ENCODE measurements around the gene HSD17B10.
"Not testable (repeated sequence)": the region's sequence is repeated elsewhere in the genome, so short reads cannot be mapped to it uniquely, and the experiment has no call there.

Gene HSD17B10

GRCh38 chrX:53433651-53434639 is at the start of gene HSD17B10:
HSD17B10 (minus strand) TSS chrX:53434370; CDS start chrX:53434345, 25 bp downstream.
- DNase-seq (ENCODE audit: low read depth in 3 of 3): peak; percentile 73 to 88 (median 74)

- no peak for DNase-seq (ENCODE audit: low read depth in 3 of 3)
These were observed 49.2 kb upstream of the HSD17B10 start for GRCh38 chrX:53483416-53483815.

- DNase-seq (ENCODE audit: low read depth in 3 of 3): peak; percentile 1 to 53 (median 7)
These were observed 47.8 kb upstream of the HSD17B10 start for GRCh38 chrX:53481816-53482465.

- DNase-seq (ENCODE audit: low read depth in 3 of 3): peak in 1 of 3 donors; percentile 0
These were observed 46.9 kb upstream of the HSD17B10 start for GRCh38 chrX:53481093-53481492.

- no peak for DNase-seq (ENCODE audit: low read depth in 3 of 3)
These were observed 45.1 kb upstream of the HSD17B10 start for GRCh38 chrX:53479301-53479700.

GRCh38 chrX:53476371-53476770 is 42.2 kb upstream of the HSD17B10 start:
- DNase-seq (ENCODE audit: low read depth in 3 of 3): no peak

GRCh38 chrX:53474707-53475106 is 40.5 kb upstream of the HSD17B10 start:
- no peak for DNase-seq (ENCODE audit: low read depth in 3 of 3)

GRCh38 chrX:53471346-53471745 is 37.2 kb upstream of the HSD17B10 start:
- DNase-seq (ENCODE audit: low read depth in 3 of 3): no peak

- not testable (repeated sequence) for DNase-seq (ENCODE audit: low read depth in 3 of 3)
These were observed 34.5 kb upstream of the HSD17B10 start for GRCh38 chrX:53468659-53469058.

GRCh38 chrX:53458082-53458481 is 23.9 kb upstream of the HSD17B10 start:
- DNase-seq (ENCODE audit: low read depth in 3 of 3): no peak

- no peak for DNase-seq (ENCODE audit: low read depth in 3 of 3)
These were observed 22.1 kb upstream of the HSD17B10 start for GRCh38 chrX:53456254-53456653.

- DNase-seq (ENCODE audit: low read depth in 3 of 3): no peak
These were observed 18.6 kb upstream of the HSD17B10 start for GRCh38 chrX:53452812-53453211.

GRCh38 chrX:53449632-53450031 is 15.5 kb upstream of the HSD17B10 start:
- DNase-seq (ENCODE audit: low read depth in 3 of 3): no peak

- DNase-seq (ENCODE audit: low read depth in 3 of 3): no peak
These were observed 13.3 kb upstream of the HSD17B10 start for GRCh38 chrX:53447441-53447840.

GRCh38 chrX:53445977-53446376 is 11.8 kb upstream of the HSD17B10 start:
- peak in 2 of 3 donors; percentile 14 to 36 for DNase-seq (ENCODE audit: low read depth in 3 of 3)

- DNase-seq (ENCODE audit: low read depth in 3 of 3): no peak
These were observed 8.1 kb upstream of the HSD17B10 start for GRCh38 chrX:53442322-53442631.

- peak; percentile 61 to 62 (median 61) for DNase-seq (ENCODE audit: low read depth in 3 of 3)
These were observed 7.6 kb upstream of the HSD17B10 start for GRCh38 chrX:53441531-53442321.

- DNase-seq (ENCODE audit: low read depth in 3 of 3): no peak
These were observed 6.7 kb upstream of the HSD17B10 start for GRCh38 chrX:53440621-53441517.

GRCh38 chrX:53440101-53440500 is 5.9 kb upstream of the HSD17B10 start:
- no peak for DNase-seq (ENCODE audit: low read depth in 3 of 3)

- no peak for DNase-seq (ENCODE audit: low read depth in 3 of 3)
These were observed 4.7 kb upstream of the HSD17B10 start for GRCh38 chrX:53438832-53439230.

Data from stimulated activated CD4-positive, alpha-beta T cell treated with anti-CD3 and anti-CD28 coated beads, TNF-alpha, amount 100 ng/mL, for 48 hours (primary cell).